Stomach (tissue), 9 donors: Measurements from ENCODE around the gene SEH1L. TPM values are rescaled to one million over a fixed set of nuclear protein-coding genes. Genes with fewer than 3 reads are reported as not detected.
"Not testable (repeated sequence)": the region's sequence is repeated elsewhere in the genome, so short reads cannot be mapped to it uniquely, and the experiment has no call there.

Experiments
- DNase-seq, 2 donors: peaks; one replicate each; pipeline versions ENCODE4 v3.0.0 to v3.0.0-alpha.2; 2013 to 2019
- H3K27ac ChIP-seq, 5 donors: fragments of 200-600 bp in 4 of 5; sonication (generic) in 4 of 5; one replicate each; pipeline ENCODE4 v1.5.1; 2013 to 2019; ENCODE audit warnings: mild to moderate bottlenecking in 1 of 5, moderate library complexity in 1 of 5
- H3K27me3 ChIP-seq, 3 donors: fragments of 200-600 bp; sonication (generic); one replicate each; pipeline ENCODE4 v1.5.1; 2017 to 2019; ENCODE audit warnings: mixed run types in 1 of 3
- H3K36me3 ChIP-seq, 4 donors: fragments of 200-600 bp; sonication (generic); 1 replicate in 3 of 4; 2 replicates in 1 of 4; pipeline ENCODE4 v1.5.1; 2016 to 2019
- H3K4me1 ChIP-seq, 4 donors: fragments of 200-600 bp; sonication (generic); one replicate each; pipeline ENCODE4 v1.5.1; 2016 to 2019
- H3K4me3 ChIP-seq, 4 donors: fragments of 200-600 bp; sonication (generic) in 3 of 4; one replicate each; pipeline ENCODE4 v1.5.1; 2016 to 2019; ENCODE audit warnings: mild to moderate bottlenecking in 1 of 4
- H3K9me3 ChIP-seq, 4 donors: fragments of 200-600 bp; sonication (generic); one replicate each; pipeline ENCODE4 v1.5.1; 2016 to 2019
- CTCF ChIP-seq, 7 experiments: fragments of 450-650 bp in 4 of 7; fragments of 200-600 bp in 3 of 7; sonication (generic) in 3 of 7; IDR thresholded peaks; one replicate each; pipeline ENCODE4 v1.5.1; 2016 to 2019; ENCODE audit warnings: antibody characterized with exemption in 7 of 7, control low read depth in 2 of 7, mild to moderate bottlenecking in 1 of 7
- EP300 ChIP-seq: sonication (generic); formaldehyde crosslinking; IDR thresholded peaks from one replicate; pipeline ENCODE4 v1.6.1; 2017; ENCODE audit warnings: antibody characterized with exemption
- POLR2A ChIP-seq, 4 donors: fragments of 450-650 bp; IDR thresholded peaks; one replicate each; pipeline ENCODE4 v1.6.1; 2016; ENCODE audit warnings: antibody characterized with exemption in 4 of 4, control low read depth in 2 of 4, mild to moderate bottlenecking in 1 of 4, moderate library complexity in 1 of 4
- POLR2AphosphoS5 ChIP-seq, 3 donors: sonication (generic); formaldehyde crosslinking; IDR thresholded peaks; one replicate each; pipeline ENCODE4 v1.6.1; 2016; ENCODE audit warnings: antibody characterized with exemption in 3 of 3
- WGBS, 5 donors: extraction: QIAGEN DNeasy Blood & Tissue Kit in 3 of 5; methylation state at CpG; one replicate each; pipeline versions ENCODE4 v1.1.5 to v1.1.7; 2013 to 2018; 5-methylcytosine and 5-hydroxymethylcytosine counted together
- intact Hi-C: fragments of 100-400 bp; cut with DNase I; formaldehyde crosslinking; loops from one replicate; pipeline ENCODE4 v1.15.1; 2023; ENCODE audit warnings: low total_unique reads
- polyA plus RNA-seq, 3 donors: library from polyadenylated mRNA; stranded (reverse); fragments of 200-250 nt; gene quantifications; one replicate each; pipeline ENCODE4 v1.2.3, GENCODE V29; 2013
- total RNA-seq, 5 donors: library from RNA; depleted of rRNA; stranded (reverse); fragments of >200 nt; gene quantifications; one replicate each; pipeline versions ENCODE4 v1.1.0 to v1.2.3, GENCODE V29; 2014 to 2016
- donor health status: healthy with polysubstance abuse.
- donor health status: Bipolar disorder and iron deficiency.
- donor health status: healthy.

SEH1L gene
- total and polyA plus RNA-seq, 8 donors = 9.3 to 43.7 (median 18.0) TPM

GRCh38 chr18:12968619-12969018 lies 20.8 kb downstream of the SEH1L start:
- no peak for DNase-seq
- Histone ChIP-seq H3K4me3 (no peak overlapping the region), H3K36me3 (peaks cover 6 to 75% (median 72%) of the 10 kb centered on the region in 4 donors), H3K27me3 (no peaks in the 10 kb centered on the region), H3K27ac (no peak overlapping the region), H3K4me1 (no peaks in the 10 kb centered on the region), H3K9me3 (no peaks in the 10 kb centered on the region)
- intact Hi-C loops = no loop called here
- WGBS, 5 donors = 95 to 97% (median 96%) methylated on average over 6 of the region's 6 CpGs
- TF ChIP-seq POLR2A (IDR thresholded peaks at IDR 0.05) (no peak), POLR2AphosphoS5 (IDR thresholded peaks at IDR 0.05) (no peak), EP300 (no peak)

- H3K36me3 ChIP-seq = peaks cover 15 to 87% (median 80%) of the 10 kb centered on the region in 4 donors
- 89 to 95% (median 93%) methylated on average over 4 of the region's 4 CpGs for WGBS, 5 donors
Measured at GRCh38 chr18:12973562-12974213, 25.9 kb downstream of the SEH1L start.

GRCh38 chr18:12975488-12975887 lies 27.7 kb downstream of the SEH1L start:
- 95 to 97% (median 95%) methylated on average over 6 of the region's 6 CpGs for WGBS, 5 donors
- H3K36me3 ChIP-seq = peaks cover 15 to 82% (median 82%) of the 10 kb centered on the region in 4 donors
- no peak overlapping the region for H3K27ac ChIP-seq
- no peak for DNase-seq
- H3K4me3 ChIP-seq = no peak overlapping the region
- H3K27me3 ChIP-seq = no peaks in the 10 kb centered on the region
- TF ChIP-seq POLR2A (IDR thresholded peaks at IDR 0.05) (no peak), POLR2AphosphoS5 (IDR thresholded peaks at IDR 0.05) (no peak), CTCF (IDR thresholded peaks at IDR 0.05) (no peak), EP300 (no peak)
- intact Hi-C loops = no loop called here
- H3K9me3 ChIP-seq = no peaks in the 10 kb centered on the region
- H3K4me1 ChIP-seq = peaks cover 0 to 3% (median 0%) of the 10 kb centered on the region in 4 donors

More at GRCh38 chr18:12973562-12974213, 25.9 kb downstream of the SEH1L start:
- no peak for DNase-seq
- no peak overlapping the region for H3K27ac ChIP-seq
- TF ChIP-seq CTCF (IDR thresholded peaks at IDR 0.05) (no peak), POLR2A (IDR thresholded peaks at IDR 0.05) (no peak), EP300 (no peak), POLR2AphosphoS5 (IDR thresholded peaks at IDR 0.05) (no peak)
- H3K4me3 ChIP-seq = no peak overlapping the region
- H3K4me1 ChIP-seq = peaks cover 0 to 3% (median 0%) of the 10 kb centered on the region in 4 donors
- H3K9me3 ChIP-seq = no peaks in the 10 kb centered on the region
- intact Hi-C loops = no loop called here
- no peaks in the 10 kb centered on the region for H3K27me3 ChIP-seq

- Histone ChIP-seq H3K27me3 (no peaks in the 10 kb centered on the region), H3K36me3 (peaks cover 15 to 77% (median 76%) of the 10 kb centered on the region in 4 donors), H3K4me3 (no peak overlapping the region), H3K4me1 (peaks cover 0 to 3% (median 0%) of the 10 kb centered on the region in 4 donors), H3K27ac (no peak overlapping the region), H3K9me3 (no peaks in the 10 kb centered on the region)
- WGBS, 5 donors = 82 to 93% (median 83%) methylated on average over 12 of the region's 12 CpGs
- intact Hi-C loops = no loop called here
- TF ChIP-seq EP300 (no peak), POLR2AphosphoS5 (IDR thresholded peaks at IDR 0.05) (no peak), CTCF (IDR thresholded peaks at IDR 0.05) (no peak), POLR2A (IDR thresholded peaks at IDR 0.05) (no peak)
- no peak for DNase-seq
Measured at GRCh38 chr18:12976305-12976704, 28.5 kb downstream of the SEH1L start.

GRCh38 chr18:12980065-12980464 lies 32.3 kb downstream of the SEH1L start:
- WGBS, 5 donors = 89 to 94% (median 91%) methylated on average over 3 to 18 of the region's 34 CpGs; no CpG with 5 or more reads in 2 of the 5 donors
- H3K4me3 ChIP-seq, intact Hi-C loops, H3K27me3 ChIP-seq, DNase-seq, H3K9me3 ChIP-seq, H3K27ac ChIP-seq, H3K4me1 ChIP-seq: not testable (repeated sequence)
- H3K36me3 ChIP-seq = peaks cover 5 to 73% (median 69%) of the 10 kb centered on the region in 4 donors
